GM21576 (cell line): ENCODE measurements around the gene EFHD2.
"Not testable (repeated sequence)": the region's sequence is repeated elsewhere in the genome, so short reads cannot be mapped to it uniquely, and the experiment has no call there.

Experiments
- ATAC-seq: cut with Tn5 transposase; IDR thresholded peaks from one replicate; pipeline ENCODE4 v1.9.1; 2021; ENCODE audit warnings: mild to moderate bottlenecking, moderate library complexity; ENCODE audit not compliant: unreplicated experiment

EFHD2 gene

GRCh38 chr1:15428815-15429435, 19.2 kb downstream of the EFHD2 start:
- ATAC-seq = no peak

GRCh38 chr1:15429701-15430149, 20.0 kb downstream of the EFHD2 start:
- ATAC-seq = no peak

- ATAC-seq = no peak
These were observed 21.3 kb downstream of the EFHD2 start for GRCh38 chr1:15430787-15431570.

GRCh38 chr1:15431571-15431948, 21.9 kb downstream of the EFHD2 start:
- ATAC-seq = no peak

- ATAC-seq = no peak
These were observed 22.6 kb downstream of the EFHD2 start for GRCh38 chr1:15432324-15432723.

- ATAC-seq = no peak
These were observed 23.8 kb downstream of the EFHD2 start for GRCh38 chr1:15433471-15433870.

GRCh38 chr1:15434739-15435138, 25.1 kb downstream of the EFHD2 start:
- ATAC-seq = not testable (repeated sequence)

- no peak for ATAC-seq
These were observed 25.8 kb downstream of the EFHD2 start for GRCh38 chr1:15435239-15436077.

- ATAC-seq = no peak
These were observed 27.3 kb downstream of the EFHD2 start for GRCh38 chr1:15436881-15437442.

GRCh38 chr1:15439325-15439724, 29.6 kb downstream of the EFHD2 start:
- ATAC-seq = no peak

- no peak for ATAC-seq
These were observed 30.7 kb downstream of the EFHD2 start for GRCh38 chr1:15440357-15440756.

GRCh38 chr1:15441247-15441646, 31.6 kb downstream of the EFHD2 start:
- ATAC-seq = no peak

GRCh38 chr1:15442119-15442518, 32.4 kb downstream of the EFHD2 start:
- no peak for ATAC-seq

- ATAC-seq = no peak
These were observed 33.1 kb downstream of the EFHD2 start for GRCh38 chr1:15442759-15443158.

GRCh38 chr1:15443281-15443680, 33.6 kb downstream of the EFHD2 start:
- no peak for ATAC-seq

- no peak for ATAC-seq
These were observed 35.0 kb downstream of the EFHD2 start for GRCh38 chr1:15444468-15445389.

GRCh38 chr1:15445390-15446122, 35.9 kb downstream of the EFHD2 start:
- no peak for ATAC-seq

- ATAC-seq = no peak
These were observed 36.5 kb downstream of the EFHD2 start for GRCh38 chr1:15446212-15446611.

GRCh38 chr1:15448877-15449462, 39.3 kb downstream of the EFHD2 start:
- no peak for ATAC-seq
